SU-DHL-6 (cell line): Measurements from ENCODE around the gene SNU13.

ENCODE experiments used
- H2AFZ ChIP-seq: fragments of 200-600 bp; sonication (generic); 2 replicates; pipeline ENCODE4 v1.6.1; 2014; ENCODE audit warnings: low read depth, mild to moderate bottlenecking, moderate library complexity, mixed read lengths, antibody characterized with exemption, low read length; ENCODE audit not compliant: severe bottlenecking
- H3F3A ChIP-seq: fragments of 200-600 bp; shearing (Covaris generic); 2 replicates; pipeline ENCODE4 v1.6.0; 2016; ENCODE audit warnings: antibody characterized with exemption, mild to moderate bottlenecking; ENCODE audit not compliant: insufficient read depth
- H3K27ac ChIP-seq: fragments of 200-600 bp; sonication (generic); 2 replicates; pipeline ENCODE4 v1.5.1; 2016; ENCODE audit warnings: low read depth, mild to moderate bottlenecking, low read length, moderate library complexity, mixed read lengths
- H3K27me3 ChIP-seq: fragments of 200-600 bp; sonication (generic), shearing (Covaris generic); 2 replicates; pipeline ENCODE4 v1.6.0; 2014; ENCODE audit warnings: mild to moderate bottlenecking, low read length
- H3K36me3 ChIP-seq: fragments of 200-600 bp; sonication (generic); 2 replicates; pipeline ENCODE4 v1.6.1; 2014; ENCODE audit warnings: mild to moderate bottlenecking, low read length, mixed read lengths
- H3K4me2 ChIP-seq: fragments of 300-600, 200-600 bp; shearing (Covaris generic), sonication (generic); 2 replicates; pipeline ENCODE4 v1.6.0; 2014; ENCODE audit warnings: low read length, low read depth, mild to moderate bottlenecking; ENCODE audit not compliant: poor library complexity, severe bottlenecking
- H3K4me3 ChIP-seq: fragments of 200-600 bp; sonication (generic); 2 replicates; pipeline ENCODE4 v1.5.1; 2014; ENCODE audit warnings: antibody characterized with exemption, low read length, mild to moderate bottlenecking, mixed read lengths; ENCODE audit not compliant: insufficient read depth, poor library complexity, severe bottlenecking
- H3K79me2 ChIP-seq: fragments of 200-600 bp; sonication (generic); 2 replicates; pipeline ENCODE4 v1.6.1; 2014; ENCODE audit warnings: mild to moderate bottlenecking, low read length, moderate library complexity; ENCODE audit not compliant: insufficient read depth
- H3K9ac ChIP-seq: fragments of 200-600 bp; sonication (generic); 2 replicates; pipeline ENCODE4 v1.7.0; 2014; ENCODE audit warnings: mild to moderate bottlenecking, low read length
- H3K9me2 ChIP-seq: fragments of 200-600 bp; sonication (generic); replicated peaks from 2 replicates; pipeline ENCODE4 v1.6.1; 2014; ENCODE audit warnings: low read length; ENCODE audit not compliant: insufficient read depth
- H3K9me3 ChIP-seq: fragments of 200-600 bp; sonication (generic); 2 replicates; pipeline ENCODE4 v1.6.1; 2014; ENCODE audit warnings: low read length, mixed read lengths; ENCODE audit not compliant: insufficient read depth
- H4K20me1 ChIP-seq: fragments of 200-600 bp; sonication (generic); 2 replicates; pipeline ENCODE4 v1.6.1; 2014; ENCODE audit warnings: low read depth, mild to moderate bottlenecking, antibody characterized with exemption, low read length, moderate library complexity, mixed read lengths
- CTCF ChIP-seq: fragments of 200-600 bp; sonication (generic); IDR thresholded peaks from one replicate; pipeline ENCODE4 v1.5.1; 2017; ENCODE audit warnings: antibody characterized with exemption, mild to moderate bottlenecking, low read length, moderate library complexity; ENCODE audit not compliant: insufficient read depth, poor library complexity, severe bottlenecking
- EZH2phosphoT487 ChIP-seq: fragments of 200-600 bp; sonication (generic), shearing (Covaris generic); conservative IDR thresholded peaks from 2 replicates; pipeline ENCODE4 v1.6.1; 2018; ENCODE audit warnings: mild to moderate bottlenecking, antibody characterized with exemption, low read length, moderate library complexity, mixed read lengths

Gene SNU13

GRCh38 chr22:41657709-41658108 lies 31.0 kb downstream of the SNU13 start:
- H3K4me2 ChIP-seq: no peak overlapping the region
- H3K36me3 ChIP-seq: peaks cover 45% of the 10 kb centered on the region
- H3K9me2 ChIP-seq: no peaks in the 10 kb centered on the region
- no peak overlapping the region for H3K27ac ChIP-seq
- H3K9me3 ChIP-seq: no peaks in the 10 kb centered on the region
- TF ChIP-seq EZH2phosphoT487 (no peak), CTCF (no peak)
- H3K79me2 ChIP-seq: no peaks in the 10 kb centered on the region
- peaks cover 12% of the 10 kb centered on the region; the same call in 1 of the 2 replicates for H3F3A ChIP-seq
- no peak overlapping the region for H3K9ac ChIP-seq
- H3K4me3 ChIP-seq: no peak overlapping the region
- H2AFZ ChIP-seq: no peak overlapping the region
- H3K27me3 ChIP-seq: no peaks in the 10 kb centered on the region
- no peaks in the 10 kb centered on the region for H4K20me1 ChIP-seq

GRCh38 chr22:41656556-41656955 lies 32.1 kb downstream of the SNU13 start:
- H3K79me2 ChIP-seq: no peaks in the 10 kb centered on the region
- H3K9me2 ChIP-seq: no peaks in the 10 kb centered on the region
- TF ChIP-seq CTCF: no peak
- no peak for TF ChIP-seq EZH2phosphoT487
- no peaks in the 10 kb centered on the region for H3K27me3 ChIP-seq
- H3K4me2 ChIP-seq: no peak overlapping the region
- no peak overlapping the region for H3K9ac ChIP-seq
- H3K9me3 ChIP-seq: no peaks in the 10 kb centered on the region
- H3K4me3 ChIP-seq: no peak overlapping the region
- H4K20me1 ChIP-seq: no peaks in the 10 kb centered on the region
- H3F3A ChIP-seq: peaks cover 12% of the 10 kb centered on the region; the same call in 1 of the 2 replicates
- H2AFZ ChIP-seq: no peak overlapping the region
- peaks cover 41% of the 10 kb centered on the region for H3K36me3 ChIP-seq
- H3K27ac ChIP-seq: no peak overlapping the region

- Histone ChIP-seq H3K27ac (no peak overlapping the region), H4K20me1 (no peaks in the 10 kb centered on the region), H2AFZ (no peak overlapping the region), H3K4me2 (no peak overlapping the region), H3K9me3 (no peaks in the 10 kb centered on the region), H3K27me3 (no peaks in the 10 kb centered on the region), H3K36me3 (peaks cover 34% of the 10 kb centered on the region), H3K79me2 (0 out of 2 replicates have a peak, but pooled peaks cover 5% of the 10 kb centered on the region), H3K9ac (no peak overlapping the region), H3F3A (no peaks in the 10 kb centered on the region), H3K4me3 (no peak overlapping the region), H3K9me2 (no peaks in the 10 kb centered on the region)
- no peak for TF ChIP-seq EZH2phosphoT487
- TF ChIP-seq CTCF: no peak
These were observed 34.3 kb downstream of the SNU13 start for GRCh38 chr22:41654322-41654721.
